Activated CD4-positive, CD25-positive, alpha-beta regulatory T cell (primary cell): Measurements from ENCODE around the gene SPEM1.

Experiments
- DNase-seq, 4 experiments: peaks; one replicate each; lab custom pipeline; 2025; lab: John Stamatoyannopoulos, UW

SPEM1 gene

GRCh38 chr17:7403043-7403726 is 16.9 kb upstream of the SPEM1 start:
- no peak for DNase-seq

- no peak for DNase-seq
These were observed 16.5 kb upstream of the SPEM1 start for GRCh38 chr17:7403727-7403976.

GRCh38 chr17:7403977-7404736 is 16.0 kb upstream of the SPEM1 start, which contains the start of gene TMEM256:
Gene TMEM256 (minus strand): TSS chr17:7404097. CDS start chr17:7404084, 13 bp downstream.
- peak; percentile 87 to 92 (median 88) for DNase-seq

GRCh38 chr17:7404737-7405349 is 15.3 kb upstream of the SPEM1 start:
- DNase-seq: peak; percentile 65 to 70 (median 68)

GRCh38 chr17:7405350-7406234 is 14.5 kb upstream of the SPEM1 start:
- DNase-seq: no peak

GRCh38 chr17:7406235-7406825 is 13.8 kb upstream of the SPEM1 start:
- DNase-seq: no peak

- DNase-seq: no peak
These were observed 13.0 kb upstream of the SPEM1 start for GRCh38 chr17:7407082-7407481.

GRCh38 chr17:7407485-7408251 is 12.5 kb upstream of the SPEM1 start, which contains the start of gene NLGN2:
Gene NLGN2 (plus strand): TSS chr17:7407845. CDS start chr17:7408256, 411 bp downstream.
- DNase-seq: no peak

- DNase-seq: no peak
These were observed 11.8 kb upstream of the SPEM1 start for GRCh38 chr17:7408252-7408727.

- DNase-seq: no peak
These were observed 11.3 kb upstream of the SPEM1 start for GRCh38 chr17:7408863-7409262.

GRCh38 chr17:7409716-7410115 is 10.4 kb upstream of the SPEM1 start:
- DNase-seq: no peak

GRCh38 chr17:7410634-7411426 is 9.3 kb upstream of the SPEM1 start:
- DNase-seq: no peak

- no peak for DNase-seq
These were observed 8.7 kb upstream of the SPEM1 start for GRCh38 chr17:7411427-7411750.

GRCh38 chr17:7413346-7413985 is 6.7 kb upstream of the SPEM1 start:
- DNase-seq: no peak

GRCh38 chr17:7414837-7415236 is 5.3 kb upstream of the SPEM1 start:
- no peak for DNase-seq

- no peak for DNase-seq
These were observed 4.3 kb upstream of the SPEM1 start for GRCh38 chr17:7415784-7416183.

GRCh38 chr17:7416323-7416722 is 3.8 kb upstream of the SPEM1 start:
- no peak for DNase-seq

GRCh38 chr17:7417056-7417655 is 3.0 kb upstream of the SPEM1 start:
- DNase-seq: no peak

- DNase-seq: no peak
These were observed 1.5 kb upstream of the SPEM1 start for GRCh38 chr17:7418472-7419152.
